Stimulated activated naive B cell treated with anti-CD40 and anti-IgM and Interleukin-4, amounts not matched to agents 10 μg/mL and 1 μg/mL and 100 μg/mL, for 72 hours (primary cell): ENCODE results near the gene LCE2A.

Experiments used
- ATAC-seq, 2 donors: fragments of 150-1000 bp; cut with Tn5 transposase; replicated peaks; 2 replicates each; pipeline ENCODE4 v1.10.0; 2021; ENCODE audit warnings: moderate library complexity in 1 of 2
- DNase-seq: peaks from one replicate; pipeline ENCODE4 v3.0.0; 2021
- H3K27ac Mint-ChIP-seq: one replicate; pipeline ENCODE4 v1.8.0; 2022; ENCODE audit warnings: mild to moderate bottlenecking, mixed read lengths
- H3K27me3 Mint-ChIP-seq, 2 donors: one replicate each; pipeline ENCODE4 v1.8.0; 2022; ENCODE audit warnings: mixed read lengths in 2 of 2
- H3K36me3 Mint-ChIP-seq, 2 donors: one replicate each; pipeline ENCODE4 v1.8.0; 2022; ENCODE audit warnings: mixed read lengths in 2 of 2, mild to moderate bottlenecking in 1 of 2
- H3K4me1 Mint-ChIP-seq, 2 donors: one replicate each; pipeline ENCODE4 v1.8.0; 2022; ENCODE audit warnings: mixed read lengths in 2 of 2, mild to moderate bottlenecking in 1 of 2
- H3K4me3 Mint-ChIP-seq, 2 donors: one replicate each; pipeline ENCODE4 v1.8.0; 2022; ENCODE audit warnings: mild to moderate bottlenecking in 2 of 2, mixed read lengths in 2 of 2, moderate library complexity in 1 of 2
- H3K9me3 Mint-ChIP-seq, 2 donors: one replicate each; pipeline ENCODE4 v1.8.0; 2022; ENCODE audit warnings: mixed read lengths in 2 of 2, mild to moderate bottlenecking in 1 of 2

The LCE2A gene

GRCh38 chr1:152699746-152700145 lies 1.6 kb downstream of the LCE2A start:
- Mint-ChIP-seq H3K36me3 (no peaks in the 10 kb centered on the region), H3K27ac (no peak overlapping the region), H3K4me3 (no peak overlapping the region), H3K9me3 (peaks cover 0 to 3% of the 10 kb centered on the region in 2 donors), H3K27me3 (peaks cover 0 to 14% of the 10 kb centered on the region in 2 donors), H3K4me1 (no peaks in the 10 kb centered on the region)
- DNase-seq: no peak
- no peak for ATAC-seq

DNA sequence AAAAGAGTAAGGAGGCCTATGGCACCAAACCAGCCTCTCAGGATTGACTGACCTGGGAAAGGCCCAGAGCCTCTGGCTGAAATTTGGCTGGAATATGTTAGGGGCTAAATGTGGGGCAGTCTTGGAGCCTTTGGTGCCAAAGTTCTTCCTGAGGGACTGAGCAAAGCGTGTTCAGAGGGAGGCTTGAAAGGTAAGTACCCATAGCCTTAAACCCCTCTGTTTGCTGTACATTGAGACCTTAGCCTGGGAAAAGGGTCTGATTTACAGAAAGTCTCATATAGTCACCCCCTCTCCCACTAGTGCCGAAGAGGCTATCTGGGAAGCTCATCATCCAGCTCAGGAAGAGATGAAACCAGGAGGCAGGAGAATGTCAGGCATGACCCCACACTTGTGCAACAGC lies 9.7 kb downstream of the LCE2A start, which contains the start of gene LCE4A:
Gene LCE4A, plus strand, starts transcription at position 301 of the 400 bp plus-strand sequence. CDS start 916 bp downstream, outside the sequence.
- Mint-ChIP-seq H3K9me3 (peaks cover 0 to 3% of the 10 kb centered on the region in 2 donors), H3K4me1 (no peaks in the 10 kb centered on the region), H3K27ac (no peak within 1 kb of the TSS), H3K36me3 (no peaks in the 10 kb centered on the region), H3K4me3 (no peak within 1 kb of the TSS), H3K27me3 (peaks cover 27 to 39% of the 10 kb centered on the region in 2 donors)
- no peak for DNase-seq
- no peak for ATAC-seq

GRCh38 chr1:152718238-152718637 lies 20.1 kb downstream of the LCE2A start:
- Mint-ChIP-seq H3K4me3 (no peak overlapping the region), H3K27me3 (peaks cover 0 to 24% of the 10 kb centered on the region in 2 donors), H3K4me1 (no peaks in the 10 kb centered on the region), H3K9me3 (peaks cover 7 to 10% of the 10 kb centered on the region in 2 donors), H3K36me3 (no peaks in the 10 kb centered on the region), H3K27ac (no peak overlapping the region)
- no peak for ATAC-seq
- DNase-seq: no peak

DNA sequence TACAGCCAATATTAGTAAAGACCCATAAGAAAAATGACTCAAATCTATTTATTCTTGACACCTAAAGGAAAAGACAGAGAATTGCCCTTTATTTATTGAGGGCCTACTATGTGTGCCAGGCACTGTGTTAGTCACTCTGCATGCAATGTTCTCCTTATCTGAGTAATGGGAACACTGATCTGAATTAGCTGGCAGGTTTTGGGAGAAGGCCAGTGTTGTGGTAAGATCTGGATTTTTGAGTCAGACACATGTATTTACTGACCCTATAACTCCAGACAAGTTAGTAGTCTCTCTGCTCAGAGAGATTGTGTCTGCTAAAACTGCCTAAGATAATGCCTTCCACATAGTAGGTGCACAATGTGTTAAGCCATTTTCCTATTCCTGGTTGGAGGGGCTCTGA lies 27.1 kb downstream of the LCE2A start:
- no peaks in the 10 kb centered on the region for H3K4me1 Mint-ChIP-seq
- no peak overlapping the region for H3K4me3 Mint-ChIP-seq
- no peaks in the 10 kb centered on the region for H3K36me3 Mint-ChIP-seq
- peaks cover 0 to 4% of the 10 kb centered on the region in 2 donors for H3K27me3 Mint-ChIP-seq
- DNase-seq (no peak), ATAC-seq (no peak)
- no peaks in the 10 kb centered on the region for H3K9me3 Mint-ChIP-seq
- no peak overlapping the region for H3K27ac Mint-ChIP-seq

DNA sequence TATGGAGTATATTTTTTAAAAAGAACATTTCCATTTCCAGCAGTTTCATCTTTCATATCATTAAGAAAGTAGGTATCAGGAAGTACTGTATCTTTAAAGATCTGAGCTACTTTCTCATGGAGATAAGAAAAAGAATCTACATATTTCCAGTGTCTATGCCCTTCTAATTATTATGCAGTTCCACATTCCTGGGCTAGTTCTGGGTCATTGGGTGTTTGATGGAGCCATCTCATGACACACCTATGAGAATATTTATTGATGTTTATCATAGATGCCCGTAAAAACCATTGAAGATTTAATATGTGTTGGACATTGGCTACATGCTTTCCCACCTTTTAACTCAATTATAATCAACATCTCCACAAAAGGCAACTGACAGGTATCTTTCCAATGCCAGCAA lies 30.8 kb downstream of the LCE2A start:
- Mint-ChIP-seq H3K4me3 (no peak overlapping the region), H3K27me3 (peaks cover 0 to 4% of the 10 kb centered on the region in 2 donors), H3K27ac (no peak overlapping the region), H3K4me1 (no peaks in the 10 kb centered on the region), H3K9me3 (no peaks in the 10 kb centered on the region), H3K36me3 (no peaks in the 10 kb centered on the region)
- DNase-seq (no peak), ATAC-seq (no peak)

GRCh38 chr1:152735648-152736047 lies 37.5 kb downstream of the LCE2A start:
- H3K4me1 Mint-ChIP-seq: no peaks in the 10 kb centered on the region
- no peak overlapping the region for H3K27ac Mint-ChIP-seq
- no peak for ATAC-seq
- H3K36me3 Mint-ChIP-seq: no peaks in the 10 kb centered on the region
- DNase-seq: no peak
- no peaks in the 10 kb centered on the region for H3K9me3 Mint-ChIP-seq
- H3K4me3 Mint-ChIP-seq: no peak overlapping the region
- peaks cover 22 to 32% of the 10 kb centered on the region in 2 donors for H3K27me3 Mint-ChIP-seq

GRCh38 chr1:152737997-152738396 lies 39.9 kb downstream of the LCE2A start:
- H3K4me1 Mint-ChIP-seq: no peaks in the 10 kb centered on the region
- no peaks in the 10 kb centered on the region for H3K9me3 Mint-ChIP-seq
- H3K27me3 Mint-ChIP-seq: peaks cover 26 to 32% of the 10 kb centered on the region in 2 donors
- no peaks in the 10 kb centered on the region for H3K36me3 Mint-ChIP-seq
- no peak for ATAC-seq
- no peak overlapping the region for H3K4me3 Mint-ChIP-seq
- no peak overlapping the region for H3K27ac Mint-ChIP-seq
- DNase-seq: no peak

- Mint-ChIP-seq H3K27ac (no peak overlapping the region), H3K9me3 (no peaks in the 10 kb centered on the region), H3K4me1 (no peaks in the 10 kb centered on the region), H3K36me3 (no peaks in the 10 kb centered on the region), H3K4me3 (no peak overlapping the region), H3K27me3 (peaks cover 32 to 35% of the 10 kb centered on the region in 2 donors)
- ATAC-seq (no peak), DNase-seq (no peak)
These were observed 41.7 kb downstream of the LCE2A start for GRCh38 chr1:152739841-152740240.

- Mint-ChIP-seq H3K4me3 (no peak overlapping the region), H3K36me3 (no peaks in the 10 kb centered on the region), H3K4me1 (no peaks in the 10 kb centered on the region), H3K27ac (no peak overlapping the region), H3K9me3 (no peaks in the 10 kb centered on the region), H3K27me3 (peaks cover 20 to 26% of the 10 kb centered on the region in 2 donors)
- ATAC-seq (no peak), DNase-seq (no peak)
These were observed 43.5 kb downstream of the LCE2A start for GRCh38 chr1:152741656-152742055.

- Mint-ChIP-seq H3K36me3 (no peaks in the 10 kb centered on the region), H3K27ac (no peak overlapping the region), H3K27me3 (peaks cover 10 to 18% of the 10 kb centered on the region in 2 donors), H3K9me3 (no peaks in the 10 kb centered on the region), H3K4me1 (no peaks in the 10 kb centered on the region), H3K4me3 (no peak overlapping the region)
- ATAC-seq (no peak), DNase-seq (no peak)
These were observed 45.4 kb downstream of the LCE2A start for GRCh38 chr1:152743371-152744145.

DNA sequence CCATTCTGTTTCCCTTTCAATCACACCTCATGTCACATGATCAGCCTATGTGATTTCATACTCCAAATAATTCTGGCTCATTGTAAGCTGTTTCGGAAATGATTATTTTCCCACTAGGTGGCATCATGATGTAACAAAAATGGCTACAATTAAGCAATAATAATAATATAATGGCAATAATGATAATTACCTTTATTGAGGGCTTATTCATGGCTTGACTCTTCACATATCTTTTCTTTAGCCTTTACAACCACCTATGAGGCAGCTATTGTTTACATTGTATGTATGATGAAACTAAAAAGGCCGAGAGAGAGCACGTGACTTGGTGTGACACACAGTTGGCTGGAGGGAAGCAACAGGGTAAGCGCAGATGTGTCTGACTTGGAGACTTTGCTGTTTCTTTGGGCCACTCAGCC lies 47.2 kb downstream of the LCE2A start:
- ATAC-seq: no peak
- no peaks in the 10 kb centered on the region for H3K36me3 Mint-ChIP-seq
- no peak overlapping the region for H3K4me3 Mint-ChIP-seq
- H3K9me3 Mint-ChIP-seq: no peaks in the 10 kb centered on the region
- DNase-seq: no peak
- no peaks in the 10 kb centered on the region for H3K4me1 Mint-ChIP-seq
- H3K27me3 Mint-ChIP-seq: peaks cover 22 to 23% of the 10 kb centered on the region in 2 donors
- no peak overlapping the region for H3K27ac Mint-ChIP-seq

- peaks cover 25 to 29% of the 10 kb centered on the region in 2 donors for H3K27me3 Mint-ChIP-seq
These were observed 47.8 kb downstream of the LCE2A start for GRCh38 chr1:152745765-152746444.

DNA sequence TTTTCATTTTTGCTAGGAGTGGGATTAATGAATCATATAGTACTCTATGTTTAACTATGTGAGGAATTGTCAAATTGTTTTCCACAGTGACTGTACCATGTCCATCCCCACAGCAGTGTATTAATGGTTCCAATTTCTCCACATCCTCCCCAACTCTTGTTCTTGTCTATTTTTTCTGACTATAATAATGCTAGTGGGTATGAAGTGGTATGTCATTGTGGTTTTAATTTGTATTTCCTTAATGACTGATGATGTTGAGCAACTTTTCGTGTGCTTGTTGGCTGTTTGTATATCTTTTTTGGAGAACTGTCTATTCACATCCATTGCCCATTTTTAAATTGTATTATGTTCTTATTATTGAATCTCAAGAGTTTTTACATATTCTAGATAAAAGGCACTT lies 49.7 kb downstream of the LCE2A start:
- Mint-ChIP-seq H3K27ac (no peak overlapping the region), H3K4me1 (no peaks in the 10 kb centered on the region), H3K4me3 (no peak overlapping the region), H3K27me3 (peaks cover 29 to 38% of the 10 kb centered on the region in 2 donors), H3K9me3 (no peaks in the 10 kb centered on the region), H3K36me3 (no peaks in the 10 kb centered on the region)
- no peak for ATAC-seq
- DNase-seq: no peak

More at GRCh38 chr1:152745765-152746444, 47.8 kb downstream of the LCE2A start:
- DNase-seq (no peak), ATAC-seq (no peak)
- Mint-ChIP-seq H3K27ac (no peak overlapping the region), H3K4me3 (no peak overlapping the region), H3K4me1 (no peaks in the 10 kb centered on the region), H3K36me3 (no peaks in the 10 kb centered on the region), H3K9me3 (no peaks in the 10 kb centered on the region)
